CD4-positive, alpha-beta T cell (primary cell): ENCODE data around the gene NUS1. TPM values are rescaled to one million over a fixed set of nuclear protein-coding genes. Genes with fewer than 3 reads are reported as not detected.
"Not testable (repeated sequence)": the region's sequence is repeated elsewhere in the genome, so short reads cannot be mapped to it uniquely, and the experiment has no call there.

ENCODE experiments used
- ATAC-seq: fragments of 200-7000 bp; cut with Tn5 transposase; one replicate; pipeline ENCODE4 v1.10.0; 2022; ENCODE audit warnings: mild to moderate bottlenecking; ENCODE audit not compliant: poor library complexity
- CTCF ChIA-PET: fragments of 350-600 bp; sonication (Branson Sonifier 250); formaldehyde crosslinking; loops from one replicate; lab custom pipeline; 2021; ENCODE audit warnings: antibody characterized with exemption, inconsistent platforms; lab: Charles Lee
- POLR2A ChIA-PET: fragments of 350-600 bp; sonication (Branson Sonifier 250); formaldehyde crosslinking; loops from one replicate; lab custom pipeline; 2021; ENCODE audit warnings: antibody characterized with exemption, inconsistent platforms; lab: Charles Lee
- DNase-seq, 14 experiments: peaks; one replicate each; pipeline ENCODE4 v3.0.0-alpha.2; 2013 to 2020; ENCODE audit warnings: mixed read lengths in 2 of 14
- H3K27ac ChIP-seq, 2 donors: one replicate each; pipeline versions ENCODE4 v1.5.1 to v1.7.0; 2013; ENCODE audit warnings: low read length in 2 of 2, low read depth in 1 of 2, mild to moderate bottlenecking in 1 of 2
- H3K27me3 ChIP-seq, 2 experiments: 1 replicate in 1 of 2; 2 replicates in 1 of 2; pipeline versions ENCODE4 v1.6.1 to v1.7.0; 2013; ENCODE audit warnings: low read length in 2 of 2, control low read depth in 1 of 2, mild to moderate bottlenecking in 1 of 2, moderate library complexity in 1 of 2; ENCODE audit not compliant: insufficient read depth in 2 of 2, control insufficient read depth in 1 of 2
- H3K36me3 ChIP-seq: one replicate; pipeline ENCODE4 v1.6.1; 2013; ENCODE audit warnings: low read length, control low read depth; ENCODE audit not compliant: insufficient read depth
- H3K4me1 ChIP-seq: one replicate; pipeline ENCODE4 v1.6.1; 2013; ENCODE audit warnings: low read length, control low read depth; ENCODE audit not compliant: insufficient read depth
- H3K4me3 ChIP-seq: one replicate; pipeline ENCODE4 v1.5.1; 2013; ENCODE audit warnings: mild to moderate bottlenecking, low read length, moderate library complexity
- H3K9me3 ChIP-seq, 2 experiments: 1 replicate in 1 of 2; 2 replicates in 1 of 2; pipeline versions ENCODE4 v1.6.1 to v1.7.0; 2013; ENCODE audit warnings: low read length in 2 of 2, mild to moderate bottlenecking in 2 of 2, control low read depth in 1 of 2, moderate library complexity in 1 of 2; ENCODE audit not compliant: control insufficient read depth in 1 of 2, insufficient read depth in 1 of 2
- H3K27ac Mint-ChIP-seq: one replicate; pipeline ENCODE4 v1.8.0; 2020; ENCODE audit warnings: mixed read lengths
- H3K27me3 Mint-ChIP-seq: one replicate; pipeline ENCODE4 v1.8.0; 2021; ENCODE audit warnings: mixed read lengths
- H3K36me3 Mint-ChIP-seq: one replicate; pipeline ENCODE4 v1.8.0; 2021; ENCODE audit warnings: low read depth, mixed read lengths
- H3K4me1 Mint-ChIP-seq: one replicate; pipeline ENCODE4 v1.8.0; 2021; ENCODE audit warnings: low read depth, mixed read lengths
- H3K4me3 Mint-ChIP-seq: one replicate; pipeline ENCODE4 v1.8.0; 2020; ENCODE audit warnings: mild to moderate bottlenecking, mixed read lengths
- H3K9me3 Mint-ChIP-seq: one replicate; pipeline ENCODE4 v1.8.0; 2020; ENCODE audit warnings: mixed read lengths
- intact Hi-C, 2 experiments: fragments of 100-400 bp; cut with DNase I in 1 of 2; cut with micrococcal nuclease in 1 of 2; formaldehyde crosslinking; loops; one replicate each; pipeline versions ENCODE4 v1.15.1 to v1.9.0; 2023 to 2025; cut with DNase I, micrococcal nuclease
- total RNA-seq, 174 experiments: library from RNA in 2 of 174; stranded (reverse) in 2 of 174; gene quantifications; one replicate each; pipeline ENCODE4 v1.2.3 and lab custom pipeline; 2021 to 2026
- TF ChIP-seq, protein P1 (sequence below): fragments of 200-600 bp; IDR thresholded peaks from one replicate; pipeline ENCODE4 v1.8.0; 2022; ENCODE audit warnings: antibody characterized with exemption, mild to moderate bottlenecking

Gene NUS1
- total RNA-seq, 2 experiments from 2014 or later, result 16.2 to 16.6 TPM

DNA sequence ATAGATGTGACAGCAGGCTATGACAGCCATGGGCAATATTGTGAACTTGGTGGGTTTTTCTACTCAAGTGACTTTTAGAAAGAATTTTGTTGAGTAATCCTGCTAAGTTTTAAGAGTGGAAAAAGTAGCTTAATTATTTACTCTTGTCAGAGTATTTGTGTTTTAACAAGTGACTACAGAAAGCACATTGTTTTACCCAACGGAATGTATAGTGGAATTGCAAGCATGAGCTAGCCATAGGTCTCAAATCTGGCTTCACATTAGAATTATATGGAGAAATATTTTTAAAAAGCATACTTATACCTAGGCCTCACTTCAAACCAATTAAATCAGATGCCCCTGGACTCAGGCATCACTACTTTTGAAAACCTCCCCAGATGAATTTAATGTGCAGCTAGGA, 37.5 kb upstream of the NUS1 start:
- Histone ChIP-seq H3K27me3 (no peaks in the 10 kb centered on the region), H3K9me3 (no peaks in the 10 kb centered on the region), H3K4me3 (no peak overlapping the region), H3K4me1 (no peaks in the 10 kb centered on the region), H3K27ac (no peak overlapping the region), H3K36me3 (no peaks in the 10 kb centered on the region)
- Mint-ChIP-seq H3K9me3 (no peaks in the 10 kb centered on the region), H3K27ac (no peak overlapping the region), H3K4me1 (no peaks in the 10 kb centered on the region), H3K4me3 (no peak overlapping the region), H3K27me3 (no peaks in the 10 kb centered on the region), H3K36me3 (no peaks in the 10 kb centered on the region)
- POLR2A ChIA-PET, result no interaction called here
- intact Hi-C loops, result no loop called here
- CTCF ChIA-PET, result no interaction called here
- no peak for DNase-seq
- TF ChIP-seq, protein P1, sequence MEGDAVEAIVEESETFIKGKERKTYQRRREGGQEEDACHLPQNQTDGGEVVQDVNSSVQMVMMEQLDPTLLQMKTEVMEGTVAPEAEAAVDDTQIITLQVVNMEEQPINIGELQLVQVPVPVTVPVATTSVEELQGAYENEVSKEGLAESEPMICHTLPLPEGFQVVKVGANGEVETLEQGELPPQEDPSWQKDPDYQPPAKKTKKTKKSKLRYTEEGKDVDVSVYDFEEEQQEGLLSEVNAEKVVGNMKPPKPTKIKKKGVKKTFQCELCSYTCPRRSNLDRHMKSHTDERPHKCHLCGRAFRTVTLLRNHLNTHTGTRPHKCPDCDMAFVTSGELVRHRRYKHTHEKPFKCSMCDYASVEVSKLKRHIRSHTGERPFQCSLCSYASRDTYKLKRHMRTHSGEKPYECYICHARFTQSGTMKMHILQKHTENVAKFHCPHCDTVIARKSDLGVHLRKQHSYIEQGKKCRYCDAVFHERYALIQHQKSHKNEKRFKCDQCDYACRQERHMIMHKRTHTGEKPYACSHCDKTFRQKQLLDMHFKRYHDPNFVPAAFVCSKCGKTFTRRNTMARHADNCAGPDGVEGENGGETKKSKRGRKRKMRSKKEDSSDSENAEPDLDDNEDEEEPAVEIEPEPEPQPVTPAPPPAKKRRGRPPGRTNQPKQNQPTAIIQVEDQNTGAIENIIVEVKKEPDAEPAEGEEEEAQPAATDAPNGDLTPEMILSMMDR, result no peak
- ATAC-seq, result no peak

DNA sequence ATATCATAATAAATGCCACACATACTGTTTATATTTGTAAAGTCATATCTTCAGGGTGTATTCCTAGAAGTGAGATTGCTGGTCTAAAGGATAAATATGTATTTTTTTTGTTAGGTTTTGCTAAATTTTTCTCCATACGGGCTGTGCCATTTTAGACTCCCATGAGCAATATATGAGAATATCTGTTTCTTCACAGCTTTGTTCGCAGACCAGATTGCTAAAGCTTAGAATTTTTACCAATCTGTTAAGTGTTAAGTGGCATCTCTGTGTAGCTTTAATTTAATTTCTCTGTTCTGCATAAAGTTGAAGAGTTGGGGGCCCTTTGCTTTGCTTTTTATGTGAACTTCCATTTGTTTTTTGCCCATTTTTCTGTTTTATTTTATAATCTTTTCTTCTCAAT, 32.3 kb upstream of the NUS1 start:
- H3K36me3 Mint-ChIP-seq, result no peaks in the 10 kb centered on the region
- no peak overlapping the region for H3K27ac Mint-ChIP-seq
- Histone ChIP-seq H3K27me3 (no peaks in the 10 kb centered on the region), H3K9me3 (no peaks in the 10 kb centered on the region), H3K36me3 (no peaks in the 10 kb centered on the region), H3K4me3 (no peak overlapping the region), H3K4me1 (no peaks in the 10 kb centered on the region), H3K27ac (no peak overlapping the region)
- TF ChIP-seq, protein P1, result no peak
- peaks cover 8% of the 10 kb centered on the region for H3K27me3 Mint-ChIP-seq
- no peak overlapping the region for H3K4me3 Mint-ChIP-seq
- ChIA-PET POLR2A (no interaction called here), CTCF (interaction anchor here (0.8 kb wide), 1 partner anchor 12 kb away, joined by 3 read pairs; no protein-coding TSS in a partner anchor)
- intact Hi-C loops, result no loop called here
- DNase-seq (no peak), ATAC-seq (no peak)
- H3K4me1 Mint-ChIP-seq, result no peaks in the 10 kb centered on the region
- no peaks in the 10 kb centered on the region for H3K9me3 Mint-ChIP-seq

DNA sequence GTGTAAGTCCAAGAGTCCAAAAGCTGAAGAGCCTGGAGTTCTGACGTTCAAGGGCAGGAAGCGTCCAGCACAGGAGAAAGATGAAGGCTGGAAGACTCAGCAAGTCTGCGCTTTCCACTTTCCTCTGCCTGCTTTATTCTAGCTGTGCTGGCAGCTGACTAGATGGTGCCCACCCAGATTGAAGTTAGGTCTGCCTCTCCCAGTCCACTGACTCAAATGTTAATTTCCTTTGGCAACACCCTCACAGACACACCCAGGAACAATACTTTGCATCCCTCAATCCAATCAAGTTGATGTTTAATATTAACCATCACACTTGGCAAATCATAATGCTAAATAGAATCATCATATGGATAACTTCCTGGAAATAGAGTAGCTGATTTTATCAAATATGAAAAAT, 23.3 kb upstream of the NUS1 start:
- not testable (repeated sequence) for H3K27me3 Mint-ChIP-seq, H3K27ac Mint-ChIP-seq

DNA sequence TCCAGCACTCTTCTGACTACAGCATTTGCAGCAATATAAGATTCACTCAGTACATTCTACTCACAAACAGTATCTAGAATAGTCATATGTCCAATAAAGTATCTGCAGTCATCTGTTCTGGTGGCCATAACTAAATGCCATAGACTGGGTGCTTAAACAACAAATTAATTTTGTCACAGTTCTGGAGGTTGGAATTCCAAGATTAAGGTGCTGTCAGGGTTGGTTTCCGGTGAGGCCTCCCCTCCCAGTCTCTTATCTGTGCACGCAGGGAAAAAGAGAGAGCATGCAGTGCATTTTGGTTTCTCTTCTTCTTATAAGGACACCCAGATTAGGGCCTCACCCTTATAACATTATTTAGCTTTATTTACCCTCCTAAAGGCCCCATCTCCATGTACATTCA, 21.3 kb upstream of the NUS1 start:
- H3K9me3 Mint-ChIP-seq, result peaks cover 4% of the 10 kb centered on the region
- intact Hi-C loops, result no loop called here
- no peaks in the 10 kb centered on the region for H3K27me3 Mint-ChIP-seq
- Histone ChIP-seq H3K27ac (no peak overlapping the region), H3K27me3 (no peaks in the 10 kb centered on the region), H3K9me3 (no peaks in the 10 kb centered on the region), H3K36me3 (no peaks in the 10 kb centered on the region), H3K4me3 (no peak overlapping the region), H3K4me1 (no peaks in the 10 kb centered on the region)
- H3K36me3 Mint-ChIP-seq, result no peaks in the 10 kb centered on the region
- POLR2A ChIA-PET, result no interaction called here
- H3K4me3 Mint-ChIP-seq, result no peak overlapping the region
- peaks cover 10% of the 10 kb centered on the region for H3K4me1 Mint-ChIP-seq
- DNase-seq, result no peak
- no peak overlapping the region for H3K27ac Mint-ChIP-seq
- ATAC-seq, result no peak
- CTCF ChIA-PET, result no interaction called here
- TF ChIP-seq, protein P1, result no peak

More for the DNA sequence above, 23.3 kb upstream of the NUS1 start:
- H3K9me3 ChIP-seq, H3K9me3 Mint-ChIP-seq, H3K36me3 ChIP-seq, POLR2A ChIA-PET, H3K4me3 Mint-ChIP-seq, H3K36me3 Mint-ChIP-seq, H3K4me1 ChIP-seq, H3K27me3 ChIP-seq, DNase-seq, intact Hi-C loops, ATAC-seq, H3K4me3 ChIP-seq, H3K27ac ChIP-seq: not testable (repeated sequence)
- CTCF ChIA-PET, result interaction anchor here (0.6 kb wide), 1 partner anchor 33 kb away, joined by 3 read pairs; no protein-coding TSS in a partner anchor
- peaks cover 10% of the 10 kb centered on the region for H3K4me1 Mint-ChIP-seq
